Stimulated activated CD4-positive, alpha-beta T cell treated with anti-CD3 and anti-CD28 coated beads, Interleukin-15, amount 100 ng/mL, for 48 hours (primary cell): Measurements from ENCODE around the gene IQSEC3.

Experiments used
- DNase-seq, 2 donors: peaks; one replicate each; pipeline ENCODE4 v3.0.0-alpha.2; 2020; ENCODE audit warnings: low read depth in 2 of 2

Gene IQSEC3

DNA sequence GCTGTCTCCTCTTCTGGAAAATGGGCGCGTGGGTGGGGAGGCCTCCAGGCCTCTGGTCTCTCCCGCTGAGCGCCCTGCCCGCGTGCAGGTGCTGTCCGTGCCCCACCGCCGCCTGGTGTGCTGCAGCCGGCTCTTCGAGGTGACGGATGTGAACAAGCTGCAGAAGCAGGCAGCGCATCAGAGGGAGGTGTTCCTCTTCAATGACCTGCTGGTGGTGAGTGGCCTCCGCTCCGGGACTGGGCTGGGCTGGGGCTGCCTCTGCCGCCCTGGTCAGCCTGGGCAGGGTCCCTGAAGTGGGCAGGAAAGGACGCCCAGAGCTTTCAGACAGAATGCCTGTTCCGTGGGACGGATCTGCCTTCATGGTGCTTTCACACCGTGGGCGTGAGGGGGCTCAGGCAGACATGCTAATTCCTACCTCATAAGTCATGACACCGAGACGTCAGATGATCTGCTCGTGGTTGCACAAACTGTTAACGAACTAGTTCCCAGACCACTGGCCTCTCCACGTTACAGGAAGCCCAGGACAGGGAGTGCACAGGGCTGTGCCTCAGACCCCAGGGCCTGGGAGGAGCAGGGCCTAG is 96.9 kb downstream of the IQSEC3 start:
- DNase-seq = no peak

- DNase-seq = no peak
These were observed 97.6 kb downstream of the IQSEC3 start for GRCh38 chr12:164207-164606.

DNA sequence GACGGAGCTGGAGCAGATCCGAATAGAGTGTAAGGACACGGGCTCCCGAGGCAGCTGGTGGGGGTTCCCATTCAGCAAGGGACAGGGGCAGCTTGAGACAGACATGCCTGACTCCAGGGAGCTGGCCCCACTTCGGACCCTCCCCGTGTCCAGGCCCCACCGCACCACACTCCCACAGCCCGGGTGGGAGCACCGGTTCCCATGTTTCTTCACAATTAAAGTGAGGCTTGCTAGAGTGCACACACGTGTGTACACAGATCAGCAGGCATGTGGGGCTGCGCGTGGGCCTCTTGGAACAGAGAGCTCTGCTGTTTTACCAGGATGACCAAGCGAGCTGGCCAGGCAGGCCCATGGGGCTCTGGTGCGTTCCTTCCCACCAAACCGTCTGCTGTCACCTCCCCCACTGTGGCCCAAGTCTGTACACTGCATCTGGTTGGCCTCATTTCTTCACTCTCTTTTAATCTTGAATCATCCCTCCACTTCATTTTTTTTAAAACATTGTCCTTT is 99.3 kb downstream of the IQSEC3 start:
- no peak for DNase-seq

GRCh38 chr12:166425-167075 is 100.0 kb downstream of the IQSEC3 start:
- DNase-seq = no peak

- no peak for DNase-seq
These were observed 101.5 kb downstream of the IQSEC3 start for GRCh38 chr12:167959-168600.

- no peak for DNase-seq
These were observed 102.4 kb downstream of the IQSEC3 start for GRCh38 chr12:168763-169525.

DNA sequence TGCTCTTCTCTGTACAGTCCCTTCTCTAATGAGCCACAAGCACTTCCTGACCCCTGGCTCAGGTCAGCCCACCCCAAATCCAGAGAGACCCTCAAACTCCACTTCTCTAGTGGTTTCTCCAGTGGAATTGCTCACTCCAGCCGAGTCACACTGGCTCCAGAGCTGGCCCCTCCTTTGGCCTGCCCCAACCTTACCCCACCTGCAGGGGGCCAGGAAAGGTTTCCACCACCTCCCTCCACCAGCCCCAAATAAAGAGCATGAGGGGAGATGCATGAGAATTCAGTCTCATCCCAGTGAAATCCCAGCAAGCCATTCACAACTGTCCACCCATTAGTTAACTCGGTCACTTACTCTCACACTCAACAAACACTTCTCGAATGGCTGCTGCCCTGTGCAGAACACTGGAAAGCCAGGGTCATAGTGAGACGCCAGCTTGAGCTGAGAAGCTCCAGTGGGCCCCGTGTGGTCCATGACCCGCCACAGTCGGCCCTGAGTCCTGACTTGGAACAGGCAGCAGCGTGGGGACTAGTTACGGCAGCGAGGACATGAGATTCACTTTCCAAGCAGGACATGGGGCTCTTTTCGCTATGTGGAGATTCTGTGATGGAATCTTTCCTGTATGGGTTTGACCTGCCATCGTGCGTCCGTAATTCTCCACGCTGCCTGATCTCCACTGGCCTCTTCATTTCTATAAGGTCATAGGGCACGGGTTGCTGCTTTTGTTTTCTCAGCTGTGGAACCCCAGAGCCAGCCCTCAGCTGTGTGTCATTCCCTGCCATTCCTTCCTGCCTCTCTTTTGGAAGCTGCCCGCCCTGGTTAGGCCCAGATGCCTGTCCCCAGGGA is 103.2 kb downstream of the IQSEC3 start:
- DNase-seq = no peak

DNA sequence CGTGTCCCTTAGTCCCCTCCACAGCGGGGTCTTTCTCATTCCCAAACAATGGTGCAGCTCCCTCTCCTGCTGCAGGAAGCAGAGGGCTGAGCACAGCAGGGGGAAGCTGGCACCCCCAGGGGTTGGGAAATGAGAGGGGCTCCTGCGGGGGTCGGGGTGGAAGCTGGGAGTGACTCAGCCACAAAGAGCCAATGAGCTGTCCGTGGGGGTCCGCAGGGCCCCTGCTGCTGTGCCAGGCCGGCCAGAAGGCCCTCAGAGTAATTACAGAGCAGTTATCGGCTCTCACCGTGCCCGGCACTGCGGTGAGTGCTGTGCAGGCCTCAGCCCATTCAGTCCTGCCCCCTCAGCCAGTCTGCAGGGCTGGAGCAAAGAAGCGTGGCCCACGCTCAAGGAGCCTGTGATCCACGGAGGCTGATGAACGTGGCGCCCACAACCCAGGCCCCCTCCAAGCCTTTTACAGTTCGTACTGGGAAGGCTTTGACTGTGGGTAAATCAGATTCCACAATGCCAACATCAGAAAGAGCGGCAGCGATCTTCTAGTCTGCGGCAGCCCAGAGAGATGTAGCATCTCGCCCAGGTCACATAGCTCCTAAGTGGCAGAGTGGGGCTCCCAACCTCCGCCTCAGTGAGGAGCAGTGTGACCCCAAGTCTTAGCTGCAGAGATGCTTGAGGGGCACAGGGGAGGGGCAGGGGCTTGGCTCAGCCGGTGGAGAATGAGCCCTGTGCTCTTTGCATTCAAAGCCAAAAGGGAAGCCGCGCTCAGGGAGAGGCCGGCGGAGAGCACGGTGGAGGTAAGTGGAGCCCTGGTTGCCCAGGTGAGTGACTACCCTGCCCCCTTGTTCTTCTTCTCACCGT is 104.0 kb downstream of the IQSEC3 start:
- no peak for DNase-seq

- DNase-seq = no peak
These were observed 104.7 kb downstream of the IQSEC3 start for GRCh38 chr12:171276-171675.

DNA sequence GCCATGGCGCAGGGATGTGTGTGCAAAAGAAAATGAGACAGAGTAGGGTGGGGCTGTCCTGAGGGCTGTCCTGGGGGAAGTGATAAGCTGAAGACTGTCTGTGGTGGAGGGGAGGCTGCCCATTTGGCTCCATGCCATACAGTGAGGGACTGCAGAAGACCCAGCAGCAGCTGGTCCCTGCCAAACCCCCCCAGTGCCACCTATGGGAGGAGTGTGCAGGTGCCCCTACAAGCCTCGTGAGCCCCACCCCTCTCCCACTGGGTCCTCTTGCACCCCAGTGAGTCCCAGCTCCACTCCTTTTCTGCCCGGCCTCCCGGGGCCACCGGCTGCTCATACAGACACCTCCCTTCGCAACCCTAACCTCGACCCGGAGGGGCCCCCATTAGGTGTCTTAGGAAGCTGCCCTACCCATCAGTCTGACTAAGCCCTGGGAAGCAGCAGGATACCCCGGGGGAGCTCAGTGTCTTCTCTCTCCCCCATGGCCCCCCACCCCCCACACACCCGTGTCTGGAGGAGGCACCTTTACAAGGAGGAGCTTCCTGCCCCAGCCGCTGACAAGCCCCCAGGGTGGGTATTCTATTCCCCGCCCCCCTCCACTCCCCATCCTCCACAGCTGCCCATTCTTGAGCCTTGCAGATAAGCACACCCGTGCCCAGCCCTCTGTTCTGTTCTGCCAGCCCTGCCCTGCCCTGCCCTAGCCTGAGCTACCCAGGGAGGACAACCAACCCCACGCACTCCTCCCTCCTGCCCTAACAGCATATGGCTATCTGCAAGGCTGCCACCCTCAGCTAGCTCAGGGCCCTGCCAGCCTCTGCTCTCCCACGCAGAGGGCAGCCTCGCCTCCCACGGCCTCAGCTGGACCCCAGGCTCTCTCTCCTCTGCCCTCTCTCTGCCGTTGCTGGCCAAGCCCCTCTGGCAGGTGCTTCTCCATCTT is 105.4 kb downstream of the IQSEC3 start:
- DNase-seq = no peak

GRCh38 chr12:172732-173161 is 106.2 kb downstream of the IQSEC3 start:
- no peak for DNase-seq

DNA sequence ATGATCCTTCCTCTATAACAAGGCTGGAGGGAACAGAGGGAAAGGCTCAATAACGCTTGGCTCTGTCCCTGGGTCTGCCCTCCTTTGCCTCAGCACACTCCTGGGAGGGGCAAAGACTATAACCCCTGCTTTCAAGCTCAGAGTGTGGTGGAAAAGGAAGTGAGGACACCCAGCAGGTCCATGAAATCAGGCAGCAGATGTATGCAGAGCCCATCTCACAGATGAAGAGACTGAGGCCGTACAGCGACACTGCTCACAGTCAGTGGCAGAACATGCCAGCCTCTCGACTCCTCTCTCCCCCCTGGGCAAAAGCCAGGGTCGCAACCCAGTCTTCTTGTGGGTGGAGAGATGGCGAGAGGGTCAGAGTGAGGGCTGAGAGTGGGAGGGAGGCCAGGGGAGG is 107.6 kb downstream of the IQSEC3 start:
- DNase-seq = no peak

GRCh38 chr12:174596-174995 is 108.0 kb downstream of the IQSEC3 start:
- DNase-seq = no peak

- DNase-seq = no peak
These were observed 108.7 kb downstream of the IQSEC3 start for GRCh38 chr12:175250-175649.

GRCh38 chr12:175759-176158 is 109.2 kb downstream of the IQSEC3 start:
- no peak for DNase-seq

DNA sequence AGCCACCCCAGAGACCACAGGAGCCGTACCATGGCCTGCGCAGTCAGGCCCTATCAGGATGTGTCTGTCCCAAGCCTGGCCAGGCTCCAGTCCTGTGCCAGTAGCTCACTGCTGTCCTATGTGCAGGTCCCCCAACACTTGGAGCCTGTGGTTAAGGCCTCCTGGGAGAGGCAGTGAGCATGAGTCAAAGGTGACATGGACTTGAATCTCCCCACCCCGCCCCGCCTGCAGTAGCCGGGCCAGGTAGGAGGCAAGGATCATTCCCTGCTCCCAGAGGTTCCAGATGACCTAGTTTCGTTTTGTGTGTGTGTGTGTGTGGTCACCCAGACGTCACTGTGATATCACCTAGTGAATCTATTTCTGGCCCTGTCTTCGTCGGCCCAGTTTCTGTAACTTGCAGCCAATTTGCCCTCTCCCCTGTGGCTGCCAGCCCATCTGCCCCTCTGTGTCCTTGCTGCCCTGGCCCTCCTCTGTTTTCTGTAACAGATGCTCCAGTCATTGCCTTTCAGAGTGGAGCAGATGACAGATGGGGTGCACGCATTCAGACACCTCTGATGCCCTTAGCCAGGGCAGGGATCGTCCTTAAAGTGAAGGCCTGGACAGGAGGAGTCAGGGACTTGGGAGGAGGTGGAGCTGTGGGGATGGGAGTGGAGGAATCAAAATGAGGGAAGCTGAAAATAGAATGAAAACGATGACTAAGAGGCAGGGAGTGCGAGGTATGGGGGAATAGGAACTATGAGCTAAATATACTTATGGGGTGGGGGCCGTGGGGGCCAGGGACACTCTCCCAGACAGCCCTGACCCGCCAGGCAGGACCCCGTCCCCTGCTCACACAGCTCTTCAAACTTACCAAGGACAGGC is 110.0 kb downstream of the IQSEC3 start:
- no peak for DNase-seq

DNA sequence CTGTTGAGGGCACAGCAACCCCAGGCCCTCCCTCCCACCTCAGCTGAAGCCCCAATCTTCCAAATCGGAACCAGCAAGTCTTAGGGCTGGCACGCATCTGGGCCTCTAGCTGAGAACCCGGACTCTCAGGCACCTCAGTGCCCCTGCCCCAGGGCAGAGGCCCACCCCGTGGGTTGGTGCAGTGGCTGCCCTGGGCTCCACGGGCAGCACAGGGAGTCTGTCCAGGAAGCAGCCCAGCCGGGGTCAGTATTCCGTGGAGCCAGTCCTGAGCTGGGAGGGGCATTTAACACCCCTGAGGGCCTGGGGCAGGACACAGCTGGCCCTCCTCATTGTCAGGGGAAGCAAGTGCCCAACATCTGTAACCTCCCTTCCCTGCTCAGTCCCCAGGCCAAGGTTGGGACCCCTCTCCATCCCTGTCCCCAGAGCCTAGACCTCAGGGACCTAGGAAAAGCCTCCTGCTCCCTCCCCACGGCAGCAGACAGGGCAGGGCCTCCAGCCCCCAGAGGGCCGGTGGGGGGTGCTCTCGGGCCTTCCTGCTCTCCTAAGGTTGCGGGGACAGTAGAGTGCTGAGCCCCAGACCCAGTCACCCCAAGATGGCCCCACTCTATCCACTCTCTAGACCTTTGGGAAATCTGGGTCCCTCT is 110.9 kb downstream of the IQSEC3 start:
- no peak for DNase-seq
